Left colon (tissue), 2 donors: ENCODE measurements around the gene EIF4E. TPM values are rescaled to one million over a fixed set of nuclear protein-coding genes. Genes with fewer than 3 reads are reported as not detected.

Source experiments
- ATAC-seq: fragments of 200-7000 bp; cut with Tn5 transposase; one replicate; pipeline ENCODE4 v1.9.1; 2020; ENCODE audit warnings: mild to moderate bottlenecking, moderate library complexity
- DNase-seq, 2 donors: peaks; one replicate each; pipeline ENCODE4 v3.0.0-alpha.2; 2020
- intact Hi-C, 2 donors: fragments of 100-400 bp; cut with DNase I in 1 of 2; cut with micrococcal nuclease in 1 of 2; formaldehyde crosslinking; loops; one replicate each; pipeline versions ENCODE4 v1.11.2 to v1.14.0; 2022; cut with DNase I, micrococcal nuclease
- long read RNA-seq: library from polyadenylated mRNA; unstranded; transcript quantifications from one replicate; pipeline ENCODE4 v2.0.0, GENCODE V29; 2021
- total RNA-seq, 2 donors: library from RNA; stranded (reverse); fragmentation: NEBNext Ultra II Directional; extraction: Animal tissue kit (Norgen Biotek cat#: 25700); gene quantifications; one replicate each; pipeline ENCODE4 v1.2.1, GENCODE V29; 2021
- donor health status: DM: no; HTN: no; CAD: no.
- donor health status: DM: yes; HTN: yes; CAD: no.

EIF4E gene, protein sequence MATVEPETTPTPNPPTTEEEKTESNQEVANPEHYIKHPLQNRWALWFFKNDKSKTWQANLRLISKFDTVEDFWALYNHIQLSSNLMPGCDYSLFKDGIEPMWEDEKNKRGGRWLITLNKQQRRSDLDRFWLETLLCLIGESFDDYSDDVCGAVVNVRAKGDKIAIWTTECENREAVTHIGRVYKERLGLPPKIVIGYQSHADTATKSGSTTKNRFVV
- 10 to 100 TPM; 92.6 to 97.1 TPM for total RNA-seq
- long read RNA-seq, full-length matches to known transcripts = 42 of 57 reads
- long read RNA-seq, partial matches to known transcripts = 13 of 57 reads
- long read RNA-seq, other reads (novel, unspliced or antisense) = 2 of 57 reads

DNA sequence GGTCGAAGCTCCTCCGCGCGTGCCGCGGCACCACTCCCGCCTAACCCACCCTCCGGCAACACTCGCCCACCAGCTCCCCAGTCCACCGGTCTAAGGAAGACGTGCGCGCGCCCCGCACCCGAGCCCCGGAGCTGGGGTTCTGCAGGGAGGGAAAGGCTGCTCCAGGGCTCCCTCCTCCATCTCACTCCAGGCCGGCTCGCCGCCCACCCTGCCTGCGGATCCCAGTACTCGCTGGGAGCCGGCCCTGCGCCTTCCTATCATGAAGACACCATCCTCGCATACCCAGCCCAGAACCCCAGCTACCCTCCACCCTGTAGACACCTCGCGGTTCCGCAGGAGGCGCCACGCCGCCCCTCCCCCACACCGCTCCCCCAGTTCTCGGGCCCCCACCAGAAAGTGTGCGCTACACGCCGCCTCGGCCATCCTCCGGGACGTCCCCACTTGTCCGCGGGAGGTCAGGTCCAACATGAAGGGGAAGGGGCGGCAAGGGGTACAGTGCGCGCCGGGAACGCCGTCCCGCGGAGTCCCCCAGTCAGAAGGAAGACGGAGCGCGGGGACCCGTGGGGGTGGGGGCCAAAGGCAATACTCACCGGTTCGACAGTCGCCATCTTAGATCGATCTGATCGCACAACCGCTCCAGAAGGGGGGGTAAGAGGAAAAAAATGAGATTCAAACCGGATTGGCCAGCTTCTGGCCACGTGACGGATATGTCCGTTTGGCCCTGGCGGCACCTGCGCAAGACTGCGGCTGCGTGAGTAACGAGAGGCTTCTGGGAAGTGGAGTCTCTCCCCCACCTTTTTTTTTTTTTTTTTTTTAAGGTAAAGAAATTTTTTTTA lies at the start of gene EIF4E:
Gene EIF4E (minus strand): TSS at position 629 of the 836 bp plus-strand sequence. CDS start 21 bp downstream, at position 608.
- intact Hi-C loops = no loop called here
- peak; percentile 78 for ATAC-seq
- peak; percentile 96 to 100 for DNase-seq

DNA sequence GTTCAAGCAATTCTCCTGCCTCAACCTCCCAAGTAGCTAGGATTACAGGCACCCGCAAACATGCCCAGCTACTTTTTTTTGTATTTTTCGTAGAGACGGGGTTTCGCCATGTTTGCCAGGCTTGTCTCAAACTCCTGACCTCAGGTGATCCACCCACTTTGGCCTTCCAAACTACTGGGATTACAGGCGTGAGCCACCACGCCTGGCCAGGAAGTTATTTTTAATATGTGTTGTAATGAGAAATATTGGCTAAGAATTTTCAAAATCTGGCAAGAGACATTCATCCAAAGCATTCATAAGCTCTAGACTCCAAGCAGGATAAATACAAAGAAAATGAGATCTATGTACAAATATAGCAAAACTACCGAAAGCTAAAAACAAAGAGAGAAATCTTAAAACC lies 48.6 kb upstream of the EIF4E start:
- ATAC-seq (no peak), DNase-seq (no peak)
- intact Hi-C loops = no loop called here

DNA sequence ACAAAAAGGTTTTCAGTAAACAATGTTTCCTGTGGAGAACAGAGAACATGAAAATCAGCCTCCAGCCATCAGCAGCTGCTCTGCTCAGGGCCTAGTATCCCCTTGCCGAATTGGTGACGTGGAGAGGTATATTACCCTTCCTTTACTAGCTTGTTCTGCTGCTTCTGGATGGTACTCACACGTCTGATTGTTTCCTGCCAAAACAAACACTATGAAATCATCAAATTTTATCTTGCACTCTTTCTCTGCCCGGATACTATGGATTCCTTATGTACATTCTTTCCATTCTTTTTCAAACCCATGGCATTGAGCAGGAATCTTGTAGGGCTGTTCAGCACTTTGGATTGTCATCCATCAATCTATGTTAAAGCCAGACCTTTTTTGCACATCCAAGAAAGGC lies 47.8 kb upstream of the EIF4E start:
- ATAC-seq = peak; percentile 79
- no peak for DNase-seq
- intact Hi-C loops = no loop called here

DNA sequence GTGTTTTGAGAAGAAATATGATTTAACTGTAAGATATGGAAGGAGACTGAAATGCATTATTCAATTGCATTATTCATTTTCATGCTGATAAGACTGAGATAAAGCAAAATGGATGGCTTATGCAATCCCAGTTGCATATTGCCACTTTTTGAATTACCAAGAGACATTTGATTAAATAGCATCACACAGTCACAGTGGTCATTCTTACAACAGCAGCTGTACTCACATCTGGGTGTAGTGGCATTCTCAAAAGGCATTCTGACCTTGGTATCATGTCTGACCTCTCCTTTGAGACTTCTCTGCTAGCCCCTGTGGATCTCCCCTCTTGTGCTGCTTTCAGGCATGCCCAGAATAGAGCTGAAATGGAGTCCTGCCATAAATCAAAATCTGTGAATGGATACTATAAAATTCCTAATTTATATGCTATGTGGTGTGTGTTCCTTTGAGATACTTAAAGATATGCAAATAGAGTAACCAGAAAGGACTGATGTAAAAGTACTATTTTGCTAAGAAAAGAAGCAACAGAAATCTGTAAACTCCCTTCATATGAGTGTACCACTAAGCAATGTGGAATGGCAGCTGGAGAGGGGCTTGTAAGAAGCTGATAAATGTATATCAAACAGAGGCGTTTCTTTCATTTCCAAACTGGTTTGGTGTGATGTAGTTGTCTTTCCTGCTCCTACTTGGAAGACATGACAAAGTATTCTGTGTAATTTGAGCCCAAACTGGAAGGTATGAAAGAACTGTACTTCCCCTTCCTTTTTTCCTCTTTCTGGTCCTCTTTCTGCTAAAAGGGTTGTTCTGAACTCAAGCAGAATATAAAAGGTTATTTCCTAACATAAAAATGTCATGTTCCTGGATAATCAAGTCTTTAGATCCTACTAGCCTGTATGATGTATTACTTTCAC lies 41.2 kb upstream of the EIF4E start:
- intact Hi-C loops = no loop called here
- no peak for ATAC-seq
- no peak for DNase-seq

DNA sequence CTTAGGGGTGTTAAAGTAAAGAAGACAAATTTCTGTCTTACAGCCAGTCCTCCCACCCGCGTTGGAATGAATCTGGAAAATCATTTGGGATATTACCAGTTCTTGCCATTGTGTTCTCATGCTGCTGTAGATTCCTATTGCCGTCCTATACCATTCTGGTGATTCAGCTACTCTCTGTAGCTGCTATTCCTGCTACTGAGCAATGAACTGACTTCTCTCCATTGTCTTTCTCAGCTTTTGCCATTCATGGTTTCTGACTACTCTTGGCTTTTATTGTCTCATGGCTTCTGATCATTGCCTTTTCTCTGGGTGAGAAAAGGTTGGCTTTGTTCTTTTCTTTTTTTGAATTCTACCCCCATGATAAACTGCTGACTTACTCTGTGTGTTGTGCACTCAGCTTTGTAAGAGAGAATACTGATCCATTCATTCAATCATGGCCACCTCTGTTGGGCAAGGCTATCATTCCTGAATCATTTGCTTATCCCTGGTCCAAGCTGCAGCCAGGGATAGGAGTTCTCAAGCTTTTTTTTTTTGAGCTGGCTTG lies 38.9 kb upstream of the EIF4E start:
- no peak for DNase-seq
- no peak for ATAC-seq
- intact Hi-C loops = no loop called here

DNA sequence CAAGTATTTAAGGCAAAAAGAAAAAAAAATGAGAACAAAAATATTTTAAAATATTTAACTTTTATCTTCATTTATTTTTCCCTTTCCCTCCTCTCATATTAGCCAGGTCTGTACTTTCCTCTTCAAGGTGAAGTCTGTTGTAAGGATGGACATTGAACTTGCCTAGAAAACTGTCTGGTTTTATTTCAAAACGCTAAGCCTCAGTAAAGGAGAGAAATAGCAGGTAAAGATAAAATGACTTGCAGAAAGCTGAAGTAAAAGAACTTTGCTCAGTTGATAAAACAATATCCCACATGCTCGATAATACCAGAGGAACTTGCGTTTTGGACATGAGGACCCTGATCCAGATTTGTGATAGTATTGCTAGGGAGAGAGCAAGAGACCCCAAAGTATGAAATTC lies 38.0 kb upstream of the EIF4E start:
- no peak for ATAC-seq
- no peak for DNase-seq
- intact Hi-C loops = no loop called here

DNA sequence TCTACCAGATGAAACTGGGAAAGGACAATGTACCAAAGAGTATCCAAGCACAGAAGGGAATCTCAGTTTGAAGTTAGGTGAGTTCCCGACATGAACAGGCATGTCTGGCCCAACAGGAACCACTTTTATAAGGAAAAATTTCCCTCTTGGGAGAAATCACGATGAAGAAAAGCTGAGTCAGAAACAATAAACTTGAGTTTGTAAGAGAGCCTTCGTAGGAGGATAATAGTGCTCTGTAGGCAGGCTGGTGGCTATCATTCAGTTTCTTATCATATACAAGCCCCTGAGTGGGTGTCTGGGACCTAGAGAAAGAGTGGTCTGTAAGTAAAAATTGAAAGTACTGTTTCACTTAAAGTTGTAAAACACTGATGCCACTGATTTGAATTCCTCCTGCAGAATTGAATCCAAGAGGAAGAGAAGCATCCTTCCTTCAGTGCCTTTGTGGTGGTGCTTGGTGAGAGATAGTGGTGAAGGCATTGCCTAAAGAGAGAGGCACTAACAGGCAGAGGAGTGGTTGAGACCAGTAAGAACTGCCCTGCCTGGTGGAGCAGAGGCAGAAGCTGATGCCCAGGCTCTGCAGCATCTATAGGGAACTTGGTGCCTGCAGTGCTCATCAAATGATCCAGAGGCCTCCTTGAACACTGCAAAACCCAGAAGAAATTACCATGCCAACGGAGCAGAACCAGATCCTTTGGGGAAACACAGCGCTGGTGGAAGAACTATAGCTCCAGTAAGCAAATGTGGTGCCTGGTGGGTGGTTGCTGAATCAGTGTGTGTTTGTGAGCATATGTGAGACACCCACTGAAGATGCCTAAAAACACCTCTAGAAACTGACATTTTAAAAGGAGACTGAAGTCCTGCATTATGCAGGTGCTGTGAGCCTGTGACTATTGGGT lies 34.9 kb upstream of the EIF4E start:
- no peak for DNase-seq
- no peak for ATAC-seq
- intact Hi-C loops = no loop called here

DNA sequence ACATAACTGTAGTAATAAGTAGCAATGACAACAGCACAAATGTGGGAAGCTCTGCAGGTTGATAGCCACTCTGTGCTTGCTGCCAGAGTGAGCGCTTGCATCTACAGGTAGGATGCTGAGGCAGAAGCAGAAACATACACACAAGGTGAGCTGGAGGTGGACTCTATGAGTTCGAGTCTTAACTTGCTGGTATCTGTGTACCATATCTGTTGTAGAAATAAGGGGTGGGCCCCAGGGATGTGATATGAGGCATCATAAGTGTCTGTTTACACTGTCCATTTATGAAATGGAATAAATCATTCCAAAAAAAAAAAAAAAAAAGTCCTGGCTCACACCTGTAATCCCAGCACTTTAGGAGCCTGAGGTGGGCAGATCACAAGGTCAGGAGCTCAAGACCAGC lies 32.8 kb upstream of the EIF4E start:
- ATAC-seq = no peak
- DNase-seq = no peak
- intact Hi-C loops = no loop called here

DNA sequence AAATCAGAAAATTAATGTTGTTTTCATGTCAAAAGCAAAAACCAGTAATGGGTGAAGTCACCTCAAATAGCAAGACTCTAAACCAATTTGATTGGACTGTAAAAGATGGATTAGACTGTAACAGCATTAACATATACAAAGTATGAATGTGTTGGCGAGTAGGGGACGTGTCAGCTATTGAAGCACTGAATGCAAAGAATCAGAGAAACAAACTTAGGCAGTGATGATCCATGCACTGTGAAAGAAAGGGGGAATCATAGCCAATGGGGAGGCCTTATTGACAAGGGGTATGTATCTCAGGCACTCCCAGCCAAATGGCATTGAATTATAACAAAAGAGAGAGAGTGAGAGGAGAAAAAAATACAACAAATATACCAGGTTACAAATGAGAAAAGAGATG lies 30.5 kb upstream of the EIF4E start:
- DNase-seq = no peak
- intact Hi-C loops = no loop called here
- ATAC-seq = no peak

DNA sequence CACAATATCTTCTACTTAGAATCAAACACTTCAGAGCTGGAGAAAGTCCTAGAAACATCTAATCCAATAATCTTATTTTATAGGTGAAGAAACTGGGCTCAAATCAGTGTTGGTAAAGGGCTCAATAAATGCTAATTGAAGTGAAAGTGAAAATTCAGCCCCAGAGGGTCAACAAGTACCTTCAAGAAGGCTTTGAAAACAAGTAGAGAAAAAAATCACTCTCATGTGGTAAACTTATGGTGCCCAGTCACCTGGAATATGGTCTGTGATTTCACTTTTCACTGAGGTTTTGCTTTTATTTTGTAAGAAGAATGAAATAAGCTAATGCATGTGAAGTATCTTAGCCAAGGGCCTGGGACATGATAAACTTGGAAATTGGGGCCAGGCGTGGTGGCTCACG lies 29.1 kb upstream of the EIF4E start:
- ATAC-seq (no peak), DNase-seq (no peak)
- intact Hi-C loops = no loop called here

DNA sequence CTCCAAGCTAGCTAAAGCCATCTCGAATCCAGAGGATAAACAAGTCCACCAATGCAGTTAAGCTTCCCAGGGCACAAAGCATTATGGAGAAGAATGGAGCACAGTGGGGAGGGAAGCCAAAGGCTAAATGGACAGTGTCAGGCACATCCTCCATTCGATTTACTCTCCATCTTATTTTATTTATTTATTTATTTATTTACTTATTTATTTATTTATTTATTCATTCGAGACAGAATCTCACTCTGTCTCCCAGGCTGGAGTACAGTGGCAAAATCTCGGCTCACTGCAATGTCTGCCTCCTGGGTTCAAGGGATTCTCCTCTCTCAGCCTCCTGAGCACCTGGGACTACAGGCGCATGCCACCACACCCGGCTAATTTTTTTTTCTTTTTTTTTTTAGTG lies 26.3 kb upstream of the EIF4E start:
- intact Hi-C loops = no loop called here
- ATAC-seq (no peak), DNase-seq (no peak)

DNA sequence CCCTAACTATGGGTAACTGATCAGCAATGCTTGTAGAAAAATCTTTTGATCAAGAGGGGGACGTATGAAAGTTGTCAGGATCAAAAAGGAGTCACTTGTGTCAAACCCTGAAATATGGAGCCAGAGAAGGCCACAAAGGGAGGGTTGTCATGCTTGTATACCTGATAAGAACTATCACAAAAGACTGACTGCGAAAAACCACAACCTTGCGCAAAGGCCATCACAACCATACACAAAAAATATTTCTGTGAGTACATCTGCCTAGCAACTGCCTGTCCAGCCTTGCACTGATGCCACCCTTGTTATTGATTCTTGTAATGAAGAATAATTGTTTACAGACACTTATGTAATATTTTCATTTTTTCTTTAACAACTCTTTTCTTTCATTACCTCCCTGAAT lies 22.8 kb upstream of the EIF4E start:
- ATAC-seq (no peak), DNase-seq (no peak)
- intact Hi-C loops = no loop called here

DNA sequence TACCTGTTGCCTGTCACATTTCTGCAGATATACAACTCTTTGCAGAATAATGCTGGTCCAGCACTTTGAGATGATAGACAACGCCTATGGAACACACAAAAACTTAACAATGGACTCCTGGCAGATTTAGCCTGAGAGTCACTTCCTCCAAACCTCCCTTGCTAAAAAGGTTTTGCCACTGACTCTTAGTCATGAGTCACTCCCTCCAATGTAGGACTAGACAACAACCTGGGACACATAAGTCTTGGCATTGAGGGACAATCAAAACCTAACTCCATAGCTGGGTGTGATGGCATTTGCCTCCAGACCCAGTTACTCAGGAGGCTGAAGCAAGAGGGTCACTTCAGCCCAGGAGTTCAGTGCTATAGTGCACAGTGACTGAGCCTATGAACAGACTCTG lies 22.0 kb upstream of the EIF4E start:
- intact Hi-C loops = no loop called here
- DNase-seq (no peak), ATAC-seq (no peak)

DNA sequence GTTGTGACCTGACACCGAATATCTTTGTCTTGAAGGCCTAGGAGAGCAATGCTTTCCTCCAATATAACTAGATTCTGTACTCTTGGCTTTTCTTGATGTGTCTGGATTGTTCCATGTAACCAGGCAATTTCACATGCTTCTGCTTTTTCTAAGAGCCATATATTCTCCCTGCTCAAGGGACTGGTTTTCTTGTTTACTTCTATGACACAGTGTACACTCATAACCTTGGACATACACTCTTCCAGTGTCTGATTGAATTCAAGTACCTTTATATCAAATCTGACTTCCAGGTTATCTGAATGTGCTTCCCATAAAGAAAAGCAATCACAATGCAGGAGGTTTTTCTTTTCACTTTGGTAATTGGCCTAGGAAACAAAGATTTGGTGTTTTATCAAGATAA lies 17.4 kb upstream of the EIF4E start:
- ATAC-seq (peak; percentile 35), DNase-seq (no peak)
- intact Hi-C loops = loop anchor here in 1 of 2 donors (10.0 kb wide), 1 partner anchor 108 kb away; no protein-coding TSS in a partner anchor

DNA sequence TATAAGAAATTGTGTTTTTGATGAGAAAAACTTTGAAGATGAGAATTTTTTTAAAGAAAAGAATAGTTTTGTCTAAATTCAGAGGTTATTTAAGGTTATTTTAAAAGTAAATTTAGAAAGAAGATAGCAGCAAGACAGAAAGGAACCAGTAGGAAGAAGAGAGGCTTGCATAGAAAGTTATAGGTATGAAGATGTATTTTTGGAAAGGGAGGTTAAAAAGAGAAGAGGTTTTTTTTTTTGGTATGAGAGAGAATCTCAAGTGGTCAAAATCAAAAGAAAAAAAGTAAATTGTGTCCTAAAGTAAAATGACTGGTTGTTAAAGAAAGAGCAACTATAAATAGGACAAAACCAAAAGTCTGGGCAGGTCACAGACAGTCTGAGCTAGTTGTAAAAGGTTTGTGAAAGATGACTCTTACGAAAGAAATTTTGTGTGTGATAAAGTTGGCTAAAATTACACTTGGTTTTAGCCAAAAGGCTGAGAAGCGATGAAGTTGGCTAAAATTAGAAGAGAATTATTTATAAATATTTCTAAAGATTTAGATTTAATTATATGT lies 16.4 kb upstream of the EIF4E start:
- intact Hi-C loops = loop anchor here in 1 of 2 donors (10.0 kb wide), 1 partner anchor 109 kb away; no protein-coding TSS in a partner anchor
- ATAC-seq = no peak

DNA sequence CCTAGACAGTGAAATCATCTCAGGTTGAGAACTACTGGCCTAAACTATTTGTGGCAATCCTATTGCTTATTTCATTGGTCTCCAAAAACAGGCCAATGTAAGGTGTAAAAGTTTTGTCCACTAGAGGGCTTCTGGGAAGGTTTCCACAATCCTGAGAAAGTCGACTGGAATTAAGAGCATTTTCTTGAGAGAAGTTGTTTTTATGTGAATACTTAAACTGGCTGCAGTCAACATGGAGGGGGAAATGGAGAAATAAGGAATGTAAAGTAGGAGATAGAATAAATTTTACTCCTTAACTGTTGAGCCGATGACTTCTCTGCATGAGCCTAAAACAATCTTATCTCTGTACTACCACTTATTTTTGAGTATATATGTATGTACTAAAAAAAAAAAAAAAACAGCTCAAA lies 11.0 kb upstream of the EIF4E start:
- ATAC-seq (peak; percentile 44), DNase-seq (no peak)
- intact Hi-C loops = loop anchor here in 1 of 2 donors (10.0 kb wide), 1 partner anchor 115 kb away; no protein-coding TSS in a partner anchor

More for the DNA sequence above, 16.4 kb upstream of the EIF4E start:
- no peak for DNase-seq

DNA sequence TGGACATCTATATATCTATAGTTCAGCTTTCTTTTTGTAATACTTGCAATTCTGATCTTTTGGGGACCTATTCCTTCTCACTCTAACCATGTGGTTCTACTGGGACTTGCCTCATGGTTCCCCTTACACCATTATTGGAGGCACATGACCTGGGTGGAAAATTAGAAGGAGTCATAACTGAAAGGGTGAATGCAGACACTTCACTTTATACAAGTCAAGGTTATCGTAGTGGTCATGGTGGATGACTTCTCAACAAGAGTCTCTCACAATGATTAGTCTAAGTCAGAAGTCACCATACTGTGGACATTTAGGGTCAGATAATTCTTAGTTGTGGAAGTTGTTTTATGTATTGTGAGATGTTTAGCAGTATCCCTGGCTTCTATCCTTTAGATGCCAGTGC lies 10.5 kb upstream of the EIF4E start:
- ATAC-seq = no peak
- intact Hi-C loops = no loop called here
- DNase-seq = no peak
